A549 (cell line): ENCODE data around the gene AXIN2. TPM values are rescaled to one million over a fixed set of nuclear protein-coding genes. Genes with fewer than 3 reads are reported as not detected.
"Not testable (repeated sequence)": the region's sequence is repeated elsewhere in the genome, so short reads cannot be mapped to it uniquely, and the experiment has no call there.

Experiments
- ATAC-seq, 2 experiments: fragments of 200-7000 bp in 1 of 2; fragments of >200 bp in 1 of 2; cut with Nextera tagmentation in 1 of 2; cut with Tn5 transposase in 1 of 2; 3 replicates each; pipeline versions ENCODE4 v1.8.0 to v1.9.1; 2018 to 2020; ENCODE audit warnings: mild to moderate bottlenecking in 1 of 2, moderate library complexity in 1 of 2
- CTCF ChIA-PET: fragments of 300-600 bp; sonication (Branson Sonifier 250); formaldehyde crosslinking; extraction: SDS; loops from one replicate; lab custom pipeline; 2021; ENCODE audit warnings: antibody characterized with exemption, inconsistent platforms; lab: Yijun Ruan, JAX
- POLR2A ChIA-PET: fragments of 350-600 bp; formaldehyde crosslinking; extraction: SDS; loops from one replicate; lab custom pipeline; 2021; ENCODE audit warnings: antibody characterized with exemption, inconsistent platforms; lab: Yijun Ruan, JAX
- DNase-seq, 2 experiments: peaks; one replicate each; pipeline versions ENCODE4 v3.0.0 to v3.0.0-alpha.2; 2011 to 2016; ENCODE audit warnings: low read depth in 1 of 2, low spot score in 1 of 2
- FAIRE-seq: peaks from 2 replicates; lab custom pipeline; 2011; peaks lifted over from hg19 to GRCh38; lab: Jason Lieb, UNC
- H3K27ac ChIP-seq, 2 experiments: fragments of >200 bp; sonication (Bioruptor Twin); formaldehyde crosslinking; 3 replicates each; pipeline ENCODE4 v1.5.1; 2016 to 2017
- H3K4me1 ChIP-seq: fragments of >200 bp; sonication (Bioruptor Twin); formaldehyde crosslinking; 3 replicates; pipeline ENCODE4 v1.6.1; 2016
- H3K4me2 ChIP-seq: fragments of >200 bp; sonication (Bioruptor Twin); formaldehyde crosslinking; 3 replicates; pipeline ENCODE4 v1.6.1; 2016
- H3K4me3 ChIP-seq: fragments of >200 bp; sonication (Bioruptor Twin); formaldehyde crosslinking; 3 replicates; pipeline ENCODE4 v1.5.1; 2016
- H3K9me3 ChIP-seq: fragments of >200 bp; sonication (Bioruptor Twin); formaldehyde crosslinking; 3 replicates; pipeline ENCODE4 v1.6.1; 2016
- CHD4 ChIP-seq: fragments of 200-600 bp; sonication (generic); IDR thresholded peaks from 2 replicates; pipeline ENCODE4 v1.6.1; 2016; ENCODE audit warnings: antibody characterized with exemption, mild to moderate bottlenecking, borderline replicate concordance
- EP300 ChIP-seq, 2 experiments: fragments of >200 bp; sonication (Bioruptor Twin); formaldehyde crosslinking; IDR thresholded peaks; 2 replicates in 1 of 2; 3 replicates in 1 of 2; pipeline ENCODE4 v1.6.1; 2016 to 2017
- ESRRA ChIP-seq: fragments of 150-350 bp; IDR thresholded peaks from 2 replicates; pipeline ENCODE4 v1.6.1; 2014; ENCODE audit warnings: mild to moderate bottlenecking, low read length, borderline replicate concordance
- GATA3 ChIP-seq: IDR thresholded peaks from 2 replicates; pipeline ENCODE4 v1.6.1; 2012; ENCODE audit warnings: borderline replicate concordance
- HDAC2 ChIP-seq: fragments of 200-600 bp; sonication (generic); IDR thresholded peaks from 2 replicates; pipeline ENCODE4 v1.6.1; 2016
- HOXB5 ChIP-seq: fragments of 250-450 bp; sonication (Bioruptor Pico); IDR thresholded peaks from 2 replicates; pipeline ENCODE4 v1.5.0; 2020; ENCODE audit warnings: mild to moderate bottlenecking, moderate library complexity
- MAFK ChIP-seq: fragments of 450-650 bp; IDR thresholded peaks from 2 replicates; pipeline ENCODE4 v1.6.1; 2014; ENCODE audit not compliant: partially characterized antibody
- RAD21 ChIP-seq, 2 experiments: fragments of >200 bp in 1 of 2; sonication (Bioruptor Twin) in 1 of 2; formaldehyde crosslinking in 1 of 2; IDR thresholded peaks in 1 of 2; conservative IDR thresholded peaks in 1 of 2; 2 replicates in 1 of 2; 3 replicates in 1 of 2; pipeline ENCODE4 v1.6.1; 2012 to 2018; ENCODE audit warnings: inconsistent platforms in 1 of 2
- RCOR1 ChIP-seq: fragments of 150-350 bp; IDR thresholded peaks from 2 replicates; pipeline ENCODE4 v1.6.1; 2014; ENCODE audit warnings: antibody characterized with exemption, low read length, low read depth
- SMC3 ChIP-seq: fragments of >200 bp; sonication (Bioruptor Twin); formaldehyde crosslinking; IDR thresholded peaks from 3 replicates; pipeline ENCODE4 v1.6.1; 2018; ENCODE audit warnings: inconsistent platforms
- TFCP2L1 ChIP-seq: fragments of 250-450 bp; sonication (Bioruptor Pico); IDR thresholded peaks from 2 replicates; pipeline ENCODE4 v1.5.0; 2021; ENCODE audit warnings: mild to moderate bottlenecking
- ZFP36 ChIP-seq: fragments of 450-650 bp; IDR thresholded peaks from 2 replicates; pipeline ENCODE4 v1.6.1; 2014; ENCODE audit warnings: borderline replicate concordance; ENCODE audit not compliant: partially characterized antibody
- ZSCAN20 ChIP-seq: fragments of 250-450 bp; sonication (Bioruptor Pico); IDR thresholded peaks from 2 replicates; pipeline ENCODE4 v1.8.0; 2022; ENCODE audit warnings: mild to moderate bottlenecking, moderate library complexity
- WGBS: methylation state at CpG from one replicate; pipeline ENCODE4 v1.1.6; 2017; ENCODE audit errors: missing lambda C conversion rate; 5-methylcytosine and 5-hydroxymethylcytosine counted together
- polyA plus RNA-seq, 4 experiments: library from polyadenylated mRNA; depleted of rRNA in 3 of 4; stranded (reverse); fragments of >200 nt; fragmentation: RNase III in 1 of 4; extraction: RNeasy Plus Mini Kit Qiagen cat#74134 plus additional on column Dnase treatment in 1 of 4; gene quantifications; 2 replicates in 3 of 4; 3 replicates in 1 of 4; pipeline ENCODE4 v1.2.3, GENCODE V29; 2011 to 2017
- TF ChIP-seq, protein P1 (sequence below): fragments of 150-350 bp; IDR thresholded peaks from 2 replicates; pipeline ENCODE4 v1.6.1; 2014; ENCODE audit warnings: low read depth, mild to moderate bottlenecking, low read length
- TF ChIP-seq, protein P2 (sequence below): IDR thresholded peaks from 2 replicates; pipeline ENCODE4 v1.6.1; 2012
- TF ChIP-seq, protein P3 (sequence below): fragments of >200 bp; sonication (Bioruptor Twin); formaldehyde crosslinking; IDR thresholded peaks from 2 replicates; pipeline ENCODE4 v1.6.1; 2016

Gene AXIN2
- polyA plus RNA-seq, 2 of the 4 experiments (the other 2 are of a cell fraction) = 4.0 to 4.9 TPM

DNA sequence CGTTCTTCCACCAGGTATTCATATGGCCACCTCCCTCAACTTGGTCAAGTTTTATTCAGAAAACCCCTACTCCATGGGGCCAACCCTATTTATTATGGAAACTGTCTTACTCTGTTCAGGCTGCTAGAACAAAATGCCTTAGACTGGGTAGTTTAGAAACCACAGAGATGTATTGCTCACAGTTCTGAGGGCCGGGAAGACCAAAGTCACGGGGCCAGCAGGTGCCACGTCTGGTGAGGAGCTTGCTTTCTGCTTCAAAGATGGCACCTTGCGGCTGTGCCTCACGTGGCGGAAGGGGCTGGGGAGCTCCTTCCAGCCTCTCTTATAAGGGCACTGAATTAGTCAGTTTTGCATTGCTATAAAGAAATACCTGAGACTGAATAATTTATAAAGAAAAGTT, 74.3 kb downstream of the AXIN2 start:
- ATAC-seq (no peak), FAIRE-seq (no peak), DNase-seq (no peak)
- WGBS = 55% methylated on average over 7 of the region's 7 CpGs
- H3K4me2 ChIP-seq = no peak overlapping the region
- no peaks in the 10 kb centered on the region for H3K4me1 ChIP-seq
- no peaks in the 10 kb centered on the region for H3K9me3 ChIP-seq
- ChIA-PET CTCF (interaction anchor here (0.6 kb wide), 1 partner anchor 14 kb away, joined by 3 read pairs; no protein-coding TSS in a partner anchor), POLR2A (no interaction called here)
- no peak for TF ChIP-seq CHD4
- no peak overlapping the region for H3K4me3 ChIP-seq
- H3K27ac ChIP-seq = no peak overlapping the region

DNA sequence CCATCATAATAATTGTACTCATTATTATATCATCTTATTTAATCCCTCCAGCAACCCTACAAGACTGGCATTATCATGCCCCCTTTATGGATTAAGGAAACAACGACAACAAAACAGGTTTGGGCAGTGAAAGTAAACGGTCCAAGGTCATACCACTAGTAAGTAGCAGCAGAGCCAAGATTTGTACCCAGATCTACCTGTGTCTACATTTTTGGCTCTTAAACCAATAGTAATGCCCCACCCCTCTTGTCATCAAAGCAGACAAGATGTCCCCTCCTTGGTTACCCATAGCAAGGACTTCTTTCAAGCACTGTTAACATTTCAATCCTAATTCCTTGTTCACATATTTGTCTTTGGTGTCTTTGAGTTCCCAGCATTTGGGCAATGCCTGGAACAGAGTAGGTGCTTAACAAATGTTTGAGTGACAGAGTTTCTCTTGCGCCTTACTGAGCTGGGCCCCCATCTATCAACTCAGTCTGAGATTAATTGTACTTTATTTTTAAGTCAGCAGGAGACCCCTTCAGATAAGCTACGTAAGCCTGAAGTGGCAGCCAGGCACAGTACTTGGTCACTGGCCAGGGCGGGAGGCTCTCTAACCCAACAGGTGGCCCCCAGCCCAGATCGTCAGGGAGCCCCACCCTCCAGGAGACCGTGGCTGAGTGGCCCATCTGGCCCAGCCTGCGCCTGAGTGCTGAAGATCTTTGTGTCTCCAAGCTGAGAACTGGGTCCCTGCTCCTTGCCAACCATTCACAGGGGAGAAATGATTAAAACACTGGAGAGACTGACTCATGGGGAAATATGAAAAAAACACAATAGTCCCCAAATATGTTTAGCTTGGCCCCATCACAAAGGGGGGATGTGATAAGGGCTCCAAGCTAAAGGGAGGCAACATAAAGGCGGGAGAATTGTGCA, 75.8 kb downstream of the AXIN2 start:
- Histone ChIP-seq H3K4me1 (no peaks in the 10 kb centered on the region), H3K9me3 (no peaks in the 10 kb centered on the region), H3K27ac (no peak overlapping the region), H3K4me2 (no peak overlapping the region), H3K4me3 (no peak overlapping the region)
- ChIA-PET POLR2A (interaction anchor here (0.6 kb wide), 1 partner anchor 120 kb away, joined by 3 read pairs; no protein-coding TSS in a partner anchor), CTCF (interaction anchor here (1.1 to 1.6 kb wide), 2 partner anchors 9 to 192 kb away, joined by 3 read pairs; no protein-coding TSS in a partner anchor)
- ATAC-seq = no peak
- TF ChIP-seq SMC3 = no peak
- TF ChIP-seq, protein P1, sequence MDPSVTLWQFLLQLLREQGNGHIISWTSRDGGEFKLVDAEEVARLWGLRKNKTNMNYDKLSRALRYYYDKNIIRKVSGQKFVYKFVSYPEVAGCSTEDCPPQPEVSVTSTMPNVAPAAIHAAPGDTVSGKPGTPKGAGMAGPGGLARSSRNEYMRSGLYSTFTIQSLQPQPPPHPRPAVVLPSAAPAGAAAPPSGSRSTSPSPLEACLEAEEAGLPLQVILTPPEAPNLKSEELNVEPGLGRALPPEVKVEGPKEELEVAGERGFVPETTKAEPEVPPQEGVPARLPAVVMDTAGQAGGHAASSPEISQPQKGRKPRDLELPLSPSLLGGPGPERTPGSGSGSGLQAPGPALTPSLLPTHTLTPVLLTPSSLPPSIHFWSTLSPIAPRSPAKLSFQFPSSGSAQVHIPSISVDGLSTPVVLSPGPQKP = no peak
- no peak for TF ChIP-seq RAD21 (conservative IDR thresholded peaks at IDR 0.05 in 1 of 2, IDR thresholded peaks at IDR 0.05 in 1 of 2)
- TF ChIP-seq RCOR1 = no peak
- no peak for TF ChIP-seq HOXB5
- no peak for FAIRE-seq
- DNase-seq = no peak
- 39% methylated on average over 8 of the region's 9 CpGs for WGBS

DNA sequence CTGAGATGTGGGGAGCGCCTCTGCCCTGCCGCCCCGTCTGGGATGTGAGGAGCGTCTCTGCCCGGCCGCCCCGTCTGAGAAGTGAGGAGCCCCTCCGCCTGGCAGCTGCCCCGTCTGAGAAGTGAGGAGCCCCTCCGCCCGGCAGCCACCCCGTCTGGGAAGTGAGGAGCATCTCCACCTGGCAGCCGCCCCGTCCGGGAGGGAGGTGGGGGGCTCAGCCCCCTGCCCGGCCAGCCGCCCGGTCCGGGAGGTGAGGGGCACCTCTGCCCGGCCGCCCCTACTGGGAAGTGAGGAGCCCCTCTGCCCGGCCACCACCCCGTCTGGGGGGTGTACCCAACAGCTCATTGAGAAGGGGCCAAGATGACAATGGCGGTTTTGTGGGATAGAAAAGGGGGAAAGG, 77.0 kb downstream of the AXIN2 start:
- H3K4me2 ChIP-seq, CTCF ChIA-PET, ATAC-seq, H3K27ac ChIP-seq, H3K9me3 ChIP-seq, H3K4me3 ChIP-seq, H3K4me1 ChIP-seq, POLR2A ChIA-PET, DNase-seq, FAIRE-seq: not testable (repeated sequence)
- WGBS = 41% methylated on average over 4 of the region's 24 CpGs

DNA sequence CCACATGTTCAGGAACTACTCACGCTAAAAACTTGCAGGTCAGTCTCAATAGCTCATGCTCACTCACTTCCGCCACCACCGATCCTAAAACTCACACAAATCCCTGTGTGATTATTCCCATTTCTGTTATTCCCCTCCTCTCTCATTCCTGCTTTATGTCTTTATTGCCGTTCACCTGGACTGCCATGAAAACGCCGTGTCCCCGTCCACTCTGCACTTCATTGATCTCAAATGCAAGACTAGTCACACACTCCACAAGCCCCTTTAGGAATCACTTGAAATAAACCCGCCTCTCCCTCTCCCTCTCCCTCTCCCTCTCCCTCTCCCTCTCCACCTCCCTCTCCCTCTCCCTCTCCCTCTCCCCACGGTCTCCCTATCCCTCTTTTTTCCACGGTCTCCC, 78.0 kb downstream of the AXIN2 start:
- DNase-seq = no peak

DNA sequence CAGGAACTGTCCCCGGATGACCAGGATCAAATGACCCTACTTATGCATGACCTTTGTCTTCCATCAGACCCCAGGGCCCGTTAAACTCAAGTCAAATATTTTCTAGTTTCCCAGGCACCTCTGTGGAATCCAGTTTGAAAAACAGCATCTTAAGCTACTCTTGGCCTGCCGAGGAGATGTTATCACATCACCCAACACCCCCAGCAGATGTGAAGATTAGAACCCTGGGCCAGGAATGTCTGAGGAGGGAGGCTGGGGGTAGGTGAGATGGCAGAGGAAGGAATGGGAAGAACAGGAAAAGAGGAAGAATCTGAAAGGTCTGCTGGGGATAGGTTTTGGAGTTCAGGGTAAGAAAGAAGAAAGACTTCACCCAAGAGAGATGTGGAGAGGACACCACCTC, 79.2 kb downstream of the AXIN2 start:
- TF ChIP-seq EP300 (IDR thresholded peaks at IDR 0.05) = no peak
- no peak for TF ChIP-seq ZSCAN20 (CRISPR knock-in tag)
- no peak for TF ChIP-seq GATA3
- TF ChIP-seq, protein P2, sequence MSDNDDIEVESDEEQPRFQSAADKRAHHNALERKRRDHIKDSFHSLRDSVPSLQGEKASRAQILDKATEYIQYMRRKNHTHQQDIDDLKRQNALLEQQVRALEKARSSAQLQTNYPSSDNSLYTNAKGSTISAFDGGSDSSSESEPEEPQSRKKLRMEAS = no peak
- H3K4me1 ChIP-seq = no peaks in the 10 kb centered on the region
- no peak overlapping the region for H3K4me3 ChIP-seq
- no peak for FAIRE-seq
- 20% methylated on average over 3 of the region's 3 CpGs for WGBS
- no peak for ATAC-seq
- H3K9me3 ChIP-seq = no peaks in the 10 kb centered on the region
- no peak for DNase-seq
- H3K4me2 ChIP-seq = no peak overlapping the region
- CTCF ChIA-PET = interaction anchor here (1.5 kb wide), 1 partner anchor 74 kb away, joined by 5 read pairs; no protein-coding TSS in a partner anchor
- POLR2A ChIA-PET = no interaction called here
- no peak overlapping the region for H3K27ac ChIP-seq

More for the DNA sequence above, 78.0 kb downstream of the AXIN2 start:
- ChIA-PET POLR2A (no interaction called here), CTCF (interaction anchor here (1.5 kb wide), 1 partner anchor 73 kb away, joined by 5 read pairs; no protein-coding TSS in a partner anchor)
- H3K4me3 ChIP-seq = no peak overlapping the region
- ATAC-seq (no peak), FAIRE-seq (no peak)
- no peaks in the 10 kb centered on the region for H3K9me3 ChIP-seq
- H3K27ac ChIP-seq = no peak overlapping the region
- H3K4me1 ChIP-seq = no peaks in the 10 kb centered on the region
- 63% methylated on average over 10 of the region's 10 CpGs for WGBS
- no peak overlapping the region for H3K4me2 ChIP-seq
- TF ChIP-seq ZFP36 (no peak), TFCP2L1 (CRISPR knock-in tag) (no peak), ESRRA (no peak), HDAC2 (no peak), MAFK (no peak)
- TF ChIP-seq, protein P2 = no peak
- TF ChIP-seq, protein P3, sequence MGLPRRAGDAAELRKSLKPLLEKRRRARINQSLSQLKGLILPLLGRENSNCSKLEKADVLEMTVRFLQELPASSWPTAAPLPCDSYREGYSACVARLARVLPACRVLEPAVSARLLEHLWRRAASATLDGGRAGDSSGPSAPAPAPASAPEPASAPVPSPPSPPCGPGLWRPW = no peak
